Measurements from ENCODE around the gene DISP2.

- TF ChIP-seq CTCF (conservative IDR thresholded peaks at IDR 0.05), result no peak
- no peak for TF ChIP-seq EZH2 (IDR thresholded peaks at IDR 0.05; ENCODE audit: low read depth)
Measured at GRCh38 chr15:40425681-40426080, 67.7 kb downstream of the DISP2 start.
